ENCODE data around the gene KCNK10.

KCNK10 gene

DNA sequence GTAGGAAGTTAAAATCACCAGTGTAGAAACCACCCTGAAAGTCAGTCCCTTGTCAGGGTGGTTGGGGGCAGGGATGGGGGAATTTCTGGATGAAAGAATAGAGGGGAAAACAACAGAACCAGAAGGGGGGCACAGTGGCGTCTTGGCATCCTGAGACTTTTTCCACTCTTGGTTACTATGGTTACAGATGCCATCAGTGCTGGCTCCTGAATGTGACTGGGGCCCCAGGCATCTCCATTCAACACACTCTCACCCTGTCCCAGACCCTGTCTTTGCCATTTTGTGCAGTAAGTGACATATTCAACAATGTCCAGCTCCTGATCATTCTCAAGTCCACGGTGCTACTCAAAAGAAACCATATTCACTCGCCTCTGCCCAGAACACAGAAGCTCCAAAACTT is 11.3 kb downstream of the KCNK10 start:
- H3K79me2 ChIP-seq (ENCODE audit: insufficient read depth, low read depth): no peaks in the 10 kb centered on the region
- H3K27me3 ChIP-seq (ENCODE audit: insufficient read depth, low read depth): no peaks in the 10 kb centered on the region
- H3K36me3 ChIP-seq (ENCODE audit: insufficient read depth): no peaks in the 10 kb centered on the region
- no peak overlapping the region for H3K4me2 ChIP-seq
- H3K9ac ChIP-seq: no peak overlapping the region
- H4K20me1 ChIP-seq (ENCODE audit: insufficient read depth): no peaks in the 10 kb centered on the region
- H3K4me3 ChIP-seq (IDR thresholded peaks at IDR 0.05; ENCODE audit: insufficient read depth, low read depth, low read length): no peak overlapping the region
- no peak overlapping the region for H3K27ac ChIP-seq
- TF ChIP-seq, protein P1, sequence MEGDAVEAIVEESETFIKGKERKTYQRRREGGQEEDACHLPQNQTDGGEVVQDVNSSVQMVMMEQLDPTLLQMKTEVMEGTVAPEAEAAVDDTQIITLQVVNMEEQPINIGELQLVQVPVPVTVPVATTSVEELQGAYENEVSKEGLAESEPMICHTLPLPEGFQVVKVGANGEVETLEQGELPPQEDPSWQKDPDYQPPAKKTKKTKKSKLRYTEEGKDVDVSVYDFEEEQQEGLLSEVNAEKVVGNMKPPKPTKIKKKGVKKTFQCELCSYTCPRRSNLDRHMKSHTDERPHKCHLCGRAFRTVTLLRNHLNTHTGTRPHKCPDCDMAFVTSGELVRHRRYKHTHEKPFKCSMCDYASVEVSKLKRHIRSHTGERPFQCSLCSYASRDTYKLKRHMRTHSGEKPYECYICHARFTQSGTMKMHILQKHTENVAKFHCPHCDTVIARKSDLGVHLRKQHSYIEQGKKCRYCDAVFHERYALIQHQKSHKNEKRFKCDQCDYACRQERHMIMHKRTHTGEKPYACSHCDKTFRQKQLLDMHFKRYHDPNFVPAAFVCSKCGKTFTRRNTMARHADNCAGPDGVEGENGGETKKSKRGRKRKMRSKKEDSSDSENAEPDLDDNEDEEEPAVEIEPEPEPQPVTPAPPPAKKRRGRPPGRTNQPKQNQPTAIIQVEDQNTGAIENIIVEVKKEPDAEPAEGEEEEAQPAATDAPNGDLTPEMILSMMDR (conservative IDR thresholded peaks at IDR 0.05; ENCODE audit: low read depth, low read length): no peak
- no peaks in the 10 kb centered on the region for H3K4me1 ChIP-seq (ENCODE audit: low read depth, poor library complexity, severe bottlenecking)
- no peak overlapping the region for H2AFZ ChIP-seq (ENCODE audit: low read depth)

DNA sequence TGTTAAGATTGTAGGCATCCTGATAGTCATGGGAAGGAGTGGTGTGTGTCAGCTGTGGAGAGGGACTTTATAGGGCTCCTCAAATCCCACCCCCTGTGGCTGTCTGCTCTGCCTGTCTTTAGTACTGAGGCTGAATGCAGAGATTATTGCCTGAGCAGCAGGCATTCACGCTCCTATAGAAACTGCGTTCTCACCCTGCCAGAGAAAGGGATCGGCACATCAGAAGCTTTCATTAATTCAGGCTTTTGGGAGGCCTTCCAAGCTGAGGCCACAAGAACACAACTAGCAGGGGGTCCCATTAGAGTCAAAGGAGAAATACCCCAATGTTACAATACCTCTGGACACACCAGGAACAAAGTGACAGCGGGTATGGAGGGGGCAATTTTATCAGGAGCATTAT is 12.6 kb downstream of the KCNK10 start:
- H3K4me2 ChIP-seq: no peak overlapping the region
- no peaks in the 10 kb centered on the region for H3K4me1 ChIP-seq (ENCODE audit: low read depth, poor library complexity, severe bottlenecking)
- no peaks in the 10 kb centered on the region for H3K36me3 ChIP-seq (ENCODE audit: insufficient read depth)
- no peak overlapping the region for H3K9ac ChIP-seq
- no peaks in the 10 kb centered on the region for H3K27me3 ChIP-seq (ENCODE audit: insufficient read depth, low read depth)
- no peak overlapping the region for H3K4me3 ChIP-seq (IDR thresholded peaks at IDR 0.05; ENCODE audit: insufficient read depth, low read depth, low read length)
- TF ChIP-seq, protein P1 (conservative IDR thresholded peaks at IDR 0.05; ENCODE audit: low read depth, low read length): no peak
- H3K27ac ChIP-seq: no peak overlapping the region
- no peaks in the 10 kb centered on the region for H4K20me1 ChIP-seq (ENCODE audit: insufficient read depth)
- no peak overlapping the region for H2AFZ ChIP-seq (ENCODE audit: low read depth)
- no peaks in the 10 kb centered on the region for H3K79me2 ChIP-seq (ENCODE audit: insufficient read depth, low read depth)

- Histone ChIP-seq H2AFZ (ENCODE audit: low read depth) (no peak overlapping the region), H3K9ac (no peak overlapping the region), H3K27ac (no peak overlapping the region), H3K4me1 (ENCODE audit: low read depth, poor library complexity, severe bottlenecking) (no peaks in the 10 kb centered on the region), H3K36me3 (ENCODE audit: insufficient read depth) (no peaks in the 10 kb centered on the region), H3K4me3 (IDR thresholded peaks at IDR 0.05; ENCODE audit: insufficient read depth, low read depth, low read length) (no peak overlapping the region), H3K79me2 (ENCODE audit: insufficient read depth, low read depth) (no peaks in the 10 kb centered on the region), H3K27me3 (ENCODE audit: insufficient read depth, low read depth) (no peaks in the 10 kb centered on the region), H4K20me1 (ENCODE audit: insufficient read depth) (no peaks in the 10 kb centered on the region), H3K4me2 (no peak overlapping the region)
- TF ChIP-seq, protein P1 (conservative IDR thresholded peaks at IDR 0.05; ENCODE audit: low read depth, low read length): no peak
Observed at GRCh38 chr14:88310021-88310420, 13.0 kb downstream of the KCNK10 start.

DNA sequence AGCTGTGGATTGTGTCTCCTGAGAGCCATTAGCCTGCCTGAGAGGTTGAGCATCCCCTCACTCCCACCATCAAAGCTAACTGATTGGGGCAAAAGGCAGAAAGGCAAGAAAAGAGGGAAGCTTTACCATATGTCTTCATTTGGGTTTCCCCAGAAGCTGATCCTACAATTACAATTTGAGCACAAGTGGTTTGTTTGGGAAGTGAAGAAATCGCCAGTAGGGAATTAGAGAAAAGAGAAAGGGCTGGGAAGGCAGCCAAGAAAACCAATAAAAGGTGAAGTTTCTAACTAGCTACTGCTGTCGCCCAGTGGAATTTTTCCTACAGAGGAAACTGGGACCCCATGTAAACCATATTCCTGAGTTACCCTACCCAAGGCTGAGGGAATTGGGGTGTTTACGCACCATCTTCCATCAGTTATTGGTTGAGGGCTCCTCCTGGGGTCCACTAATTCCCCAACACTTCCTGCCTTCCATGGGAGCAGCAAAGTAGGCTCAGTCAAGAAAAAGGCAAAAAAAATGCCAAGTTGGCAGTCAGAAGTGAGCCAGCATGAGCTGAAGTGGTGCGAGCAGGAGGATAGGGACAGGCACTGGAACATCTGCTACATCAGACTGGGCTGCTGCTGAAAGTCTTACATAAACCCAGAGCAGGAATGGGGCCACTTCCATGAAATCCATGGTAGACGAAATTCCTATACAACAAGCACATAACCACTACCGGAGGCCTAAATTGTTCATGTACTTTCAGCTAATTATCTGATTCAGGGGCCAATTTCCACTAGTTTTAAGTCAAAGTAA is 17.3 kb downstream of the KCNK10 start:
- no peaks in the 10 kb centered on the region for H3K4me1 ChIP-seq (ENCODE audit: low read depth, poor library complexity, severe bottlenecking)

More for the DNA sequence above, 17.3 kb downstream of the KCNK10 start:
- no peak overlapping the region for H3K9ac ChIP-seq
- no peaks in the 10 kb centered on the region for H4K20me1 ChIP-seq (ENCODE audit: insufficient read depth)
- H3K4me2 ChIP-seq: no peak overlapping the region
- no peaks in the 10 kb centered on the region for H3K79me2 ChIP-seq (ENCODE audit: insufficient read depth, low read depth)
- no peak overlapping the region for H3K4me3 ChIP-seq (IDR thresholded peaks at IDR 0.05; ENCODE audit: insufficient read depth, low read depth, low read length)
- no peak overlapping the region for H3K27ac ChIP-seq
- no peaks in the 10 kb centered on the region for H3K36me3 ChIP-seq (ENCODE audit: insufficient read depth)
- H2AFZ ChIP-seq (ENCODE audit: low read depth): no peak overlapping the region
- H3K27me3 ChIP-seq (ENCODE audit: insufficient read depth, low read depth): no peaks in the 10 kb centered on the region
- TF ChIP-seq, protein P1 (conservative IDR thresholded peaks at IDR 0.05; ENCODE audit: low read depth, low read length): no peak
